ENCODE data around the gene GATD1.

The GATD1 gene

GRCh38 chr11:778976-779954 is 2.0 kb upstream of the GATD1 start:
- DNase-seq: no peak

GRCh38 chr11:776561-777287 is 563 bp downstream of the GATD1 start:
- no peak for DNase-seq

- no peak for DNase-seq
Measured at GRCh38 chr11:776263-776560, 1.1 kb downstream of the GATD1 start.

GRCh38 chr11:774873-775592 is 2.3 kb downstream of the GATD1 start:
- DNase-seq: no peak

- no peak for DNase-seq
Measured at GRCh38 chr11:773830-774229, 3.5 kb downstream of the GATD1 start.

- DNase-seq: no peak
Measured at GRCh38 chr11:773425-773824, 3.9 kb downstream of the GATD1 start.

- no peak for DNase-seq
Measured at GRCh38 chr11:772429-773390, 4.6 kb downstream of the GATD1 start.

GRCh38 chr11:771617-772204 is 5.6 kb downstream of the GATD1 start:
- no peak for DNase-seq

- DNase-seq: no peak
Measured at GRCh38 chr11:770642-771616, 6.4 kb downstream of the GATD1 start.

GRCh38 chr11:769887-770641 is 7.2 kb downstream of the GATD1 start:
- DNase-seq: no peak

- no peak for DNase-seq
Measured at GRCh38 chr11:767238-767637, 10.0 kb downstream of the GATD1 start.

GRCh38 chr11:766936-767210 is 10.4 kb downstream of the GATD1 start:
- no peak for DNase-seq

GRCh38 chr11:766106-766935 is 11.0 kb downstream of the GATD1 start:
- DNase-seq: no peak

- no peak for DNase-seq
Measured at GRCh38 chr11:765802-766091, 11.5 kb downstream of the GATD1 start.

- no peak for DNase-seq
Measured at GRCh38 chr11:765025-765801, 12.1 kb downstream of the GATD1 start.

GRCh38 chr11:764322-765024 is 12.8 kb downstream of the GATD1 start:
- DNase-seq: no peak

- no peak for DNase-seq
Measured at GRCh38 chr11:763549-764321, 13.6 kb downstream of the GATD1 start.

Data from GF-D8 (cell line).